ENCODE data around the gene SCN3A.

Gene SCN3A

GRCh38 chr2:165162466-165162865 is 41.4 kb downstream of the SCN3A start:
- no peak for TF ChIP-seq ZNF274 (IDR thresholded peaks at IDR 0.05; ENCODE audit: low read depth, low read length)
- no peak overlapping the region for H3K4me3 ChIP-seq (ENCODE audit: low read length)

GRCh38 chr2:165161510-165161909 is 42.3 kb downstream of the SCN3A start:
- H3K4me3 ChIP-seq (ENCODE audit: low read length), result no peak overlapping the region
- no peak for TF ChIP-seq ZNF274 (IDR thresholded peaks at IDR 0.05; ENCODE audit: low read depth, low read length)

- no peak for TF ChIP-seq ZNF274 (IDR thresholded peaks at IDR 0.05; ENCODE audit: low read depth, low read length)
- H3K4me3 ChIP-seq (ENCODE audit: low read length), result no peak overlapping the region
These were observed 46.7 kb downstream of the SCN3A start for GRCh38 chr2:165157160-165157559.

GRCh38 chr2:165155152-165155551 is 48.7 kb downstream of the SCN3A start:
- no peak overlapping the region for H3K4me3 ChIP-seq (ENCODE audit: low read length)
- TF ChIP-seq ZNF274 (IDR thresholded peaks at IDR 0.05; ENCODE audit: low read depth, low read length), result no peak

GRCh38 chr2:165149439-165149838 is 54.4 kb downstream of the SCN3A start:
- no peak overlapping the region for H3K4me3 ChIP-seq (ENCODE audit: low read length)
- TF ChIP-seq ZNF274 (IDR thresholded peaks at IDR 0.05; ENCODE audit: low read depth, low read length), result no peak

GRCh38 chr2:165147186-165148045 is 56.4 kb downstream of the SCN3A start:
- no peak overlapping the region for H3K4me3 ChIP-seq (ENCODE audit: low read length)
- TF ChIP-seq ZNF274 (IDR thresholded peaks at IDR 0.05; ENCODE audit: low read depth, low read length), result no peak

- TF ChIP-seq ZNF274 (IDR thresholded peaks at IDR 0.05; ENCODE audit: low read depth, low read length), result no peak
- H3K4me3 ChIP-seq (ENCODE audit: low read length), result no peak overlapping the region
These were observed 59.5 kb downstream of the SCN3A start for GRCh38 chr2:165144315-165144714.

GRCh38 chr2:165141601-165142354 is 62.1 kb downstream of the SCN3A start:
- no peak for TF ChIP-seq ZNF274 (IDR thresholded peaks at IDR 0.05; ENCODE audit: low read depth, low read length)
- no peak overlapping the region for H3K4me3 ChIP-seq (ENCODE audit: low read length)

- no peak overlapping the region for H3K4me3 ChIP-seq (ENCODE audit: low read length)
- no peak for TF ChIP-seq ZNF274 (IDR thresholded peaks at IDR 0.05; ENCODE audit: low read depth, low read length)
These were observed 77.6 kb downstream of the SCN3A start for GRCh38 chr2:165126244-165126643.

GRCh38 chr2:165122521-165122920 is 81.3 kb downstream of the SCN3A start:
- no peak for TF ChIP-seq ZNF274 (IDR thresholded peaks at IDR 0.05; ENCODE audit: low read depth, low read length)
- H3K4me3 ChIP-seq (ENCODE audit: low read length), result no peak overlapping the region

GRCh38 chr2:165120740-165121467 is 82.9 kb downstream of the SCN3A start:
- H3K4me3 ChIP-seq (ENCODE audit: low read length), result no peak overlapping the region
- TF ChIP-seq ZNF274 (IDR thresholded peaks at IDR 0.05; ENCODE audit: low read depth, low read length), result no peak

- no peak overlapping the region for H3K4me3 ChIP-seq (ENCODE audit: low read length)
- TF ChIP-seq ZNF274 (IDR thresholded peaks at IDR 0.05; ENCODE audit: low read depth, low read length), result no peak
These were observed 88.6 kb downstream of the SCN3A start for GRCh38 chr2:165115258-165115657.

GRCh38 chr2:165114346-165114939 is 89.4 kb downstream of the SCN3A start:
- no peak for TF ChIP-seq ZNF274 (IDR thresholded peaks at IDR 0.05; ENCODE audit: low read depth, low read length)
- H3K4me3 ChIP-seq (ENCODE audit: low read length), result no peak overlapping the region

GRCh38 chr2:165113414-165113813 is 90.4 kb downstream of the SCN3A start:
- H3K4me3 ChIP-seq (ENCODE audit: low read length), result no peak overlapping the region

More at GRCh38 chr2:165113414-165113813, 90.4 kb downstream of the SCN3A start:
- TF ChIP-seq ZNF274 (IDR thresholded peaks at IDR 0.05; ENCODE audit: low read depth, low read length), result no peak
